Activated B cell treated with CpG ODN at 0.5 μM for 24 hours (primary cell): Measurements from ENCODE around the gene UFSP1. TPM values are rescaled to one million over a fixed set of nuclear protein-coding genes. Genes with fewer than 3 reads are reported as not detected.
A peak's percentile ranks its signal among the peaks of the same experiment; 100 is the strongest.

ENCODE experiments used
- ATAC-seq: fragments of 200-7000 bp; cut with Tn5 transposase; one replicate; pipeline ENCODE4 v1.10.0; 2021; ENCODE audit warnings: low read depth, mild to moderate bottlenecking, moderate library complexity
- CTCF ChIA-PET: fragments of 350-600 bp; sonication (Branson Sonifier 250); formaldehyde crosslinking; loops from one replicate; lab custom pipeline; 2021; ENCODE audit warnings: antibody characterized with exemption; lab: Charles Lee
- POLR2A ChIA-PET: fragments of 350-600 bp; sonication (Branson Sonifier 250); formaldehyde crosslinking; loops from one replicate; lab custom pipeline; 2021; ENCODE audit warnings: antibody characterized with exemption; lab: Charles Lee
- DNase-seq: peaks from one replicate; pipeline ENCODE4 v3.0.0; 2022
- H3K27ac Mint-ChIP-seq: one replicate; pipeline ENCODE4 v1.8.0; 2020; ENCODE audit warnings: mixed read lengths
- H3K27me3 Mint-ChIP-seq: one replicate; pipeline ENCODE4 v1.8.0; 2021; ENCODE audit warnings: mixed read lengths
- H3K36me3 Mint-ChIP-seq: one replicate; pipeline ENCODE4 v1.8.0; 2021; ENCODE audit warnings: low read depth, mixed read lengths
- H3K4me1 Mint-ChIP-seq: one replicate; pipeline ENCODE4 v1.8.0; 2021; ENCODE audit warnings: mixed read lengths
- H3K4me3 Mint-ChIP-seq: one replicate; pipeline ENCODE4 v1.8.0; 2020; ENCODE audit warnings: mild to moderate bottlenecking, mixed read lengths
- H3K9me3 Mint-ChIP-seq: one replicate; pipeline ENCODE4 v1.8.0; 2020; ENCODE audit warnings: mixed read lengths
- CTCF ChIP-seq: fragments of 200-600 bp; IDR thresholded peaks from one replicate; pipeline ENCODE4 v1.8.0; 2022; ENCODE audit warnings: antibody characterized with exemption, mild to moderate bottlenecking
- intact Hi-C: fragments of 100-400 bp; cut with micrococcal nuclease; formaldehyde crosslinking; loops from one replicate; pipeline ENCODE4 v1.15.1; 2024
- total RNA-seq: library from RNA; stranded (reverse); gene quantifications from 2 replicates; pipeline ENCODE4 v1.2.3, GENCODE V29; 2022

Gene UFSP1
- total RNA-seq, 1 donor from 2014 or later = 3.4 TPM

DNA sequence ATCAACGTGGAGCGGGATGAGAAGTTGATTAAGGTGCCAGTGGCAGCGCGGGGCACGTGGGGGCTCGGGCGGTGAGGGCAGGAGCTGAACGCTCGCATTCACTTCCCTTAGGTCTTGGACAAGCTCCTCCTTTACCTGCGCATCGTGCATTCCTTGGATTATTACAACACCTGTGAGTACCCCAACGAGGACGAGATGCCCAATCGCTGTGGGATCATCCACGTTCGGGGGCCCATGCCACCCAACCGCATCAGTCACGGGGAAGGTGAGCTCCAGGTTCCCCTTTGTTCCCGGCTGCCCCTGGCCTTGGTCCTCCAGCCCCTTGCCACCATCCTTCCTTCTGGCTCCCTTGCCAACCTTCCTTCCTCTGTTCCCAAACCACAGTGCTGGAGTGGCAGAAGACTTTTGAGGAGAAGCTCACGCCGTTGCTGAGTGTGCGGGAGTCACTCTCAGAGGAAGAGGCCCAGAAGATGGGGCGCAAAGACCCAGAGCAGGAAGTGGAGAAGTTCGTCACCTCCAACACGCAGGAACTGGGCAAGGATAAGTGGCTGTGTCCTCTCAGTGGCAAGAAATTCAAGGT lies 2.5 kb downstream of the UFSP1 start:
- POLR2A ChIA-PET = interaction anchor here (0.6 to 7.3 kb wide), 7 partner anchors 14 to 805 kb away, joined by 3 to 254 read pairs (median 4); partner anchors contain the start of genes FBXO24, GIGYF1, SLC12A9 and SRRT

DNA sequence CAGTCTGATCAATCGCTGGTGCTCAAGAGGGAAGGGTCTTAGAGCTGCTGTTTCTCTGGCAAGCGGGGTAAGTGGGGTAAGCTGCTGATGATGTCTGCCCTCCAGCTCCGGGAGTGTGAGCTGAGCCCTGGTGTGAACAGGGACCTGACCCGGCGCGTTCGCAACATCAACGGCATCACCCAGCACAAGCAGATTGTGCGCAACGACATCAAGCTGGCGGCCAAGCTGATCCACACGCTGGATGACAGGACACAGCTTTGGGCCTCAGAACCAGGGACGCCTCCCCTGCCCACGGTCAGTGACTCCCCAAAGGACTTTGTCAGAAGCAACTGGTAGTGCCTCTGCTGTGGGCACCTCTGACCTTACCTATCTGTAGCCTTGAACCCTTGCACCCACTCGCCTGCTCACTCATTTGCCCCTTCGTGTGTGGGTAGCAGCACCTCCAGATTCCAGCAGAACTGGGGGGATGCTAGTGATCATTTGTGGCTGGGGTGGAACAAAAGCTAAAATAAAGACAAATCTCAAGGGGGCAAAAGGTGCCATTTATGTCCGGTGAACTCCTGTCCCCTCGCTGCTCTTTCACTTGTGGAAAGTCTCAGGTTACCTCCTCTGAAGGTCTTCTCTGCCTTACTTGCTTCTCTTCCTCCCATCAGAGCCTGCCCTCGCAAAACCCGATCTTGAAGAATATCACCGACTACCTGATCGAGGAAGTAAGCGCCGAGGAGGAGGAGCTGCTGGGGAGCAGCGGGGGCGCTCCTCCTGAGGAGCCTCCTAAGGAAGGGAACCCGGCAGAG lies 3.2 kb downstream of the UFSP1 start:
- DNase-seq = no peak
- no peak for TF ChIP-seq CTCF
- H3K36me3 Mint-ChIP-seq = peaks cover 71% of the 10 kb centered on the region
- no peak overlapping the region for H3K4me3 Mint-ChIP-seq
- intact Hi-C loops = loop anchor here (2.0 to 5.0 kb wide), 2 partner anchors 84 to 804 kb away; partner anchors contain the start of gene ZNF3
- H3K27me3 Mint-ChIP-seq = peaks cover 4% of the 10 kb centered on the region
- peaks cover 50% of the 10 kb centered on the region for H3K4me1 Mint-ChIP-seq
- peaks cover 2% of the 10 kb centered on the region for H3K9me3 Mint-ChIP-seq
- ChIA-PET CTCF (no interaction called here), POLR2A (interaction anchor here (0.6 to 7.3 kb wide), 5 partner anchors 13 to 553 kb away, joined by 3 to 254 read pairs (median 5); partner anchors contain the start of genes SLC12A9 and SRRT)
- ATAC-seq = no peak
- peak overlapping the region; percentile 91 for H3K27ac Mint-ChIP-seq

More for the DNA sequence above, 2.5 kb downstream of the UFSP1 start:
- peaks cover 53% of the 10 kb centered on the region for H3K4me1 Mint-ChIP-seq
- H3K27ac Mint-ChIP-seq = peak overlapping the region; percentile 91
- DNase-seq (no peak), ATAC-seq (no peak)
- H3K4me3 Mint-ChIP-seq = peak overlapping the region; percentile 87
- CTCF ChIA-PET = no interaction called here
- peaks cover 2% of the 10 kb centered on the region for H3K9me3 Mint-ChIP-seq
- H3K27me3 Mint-ChIP-seq = peaks cover 9% of the 10 kb centered on the region
- intact Hi-C loops = loop anchor here (1.0 to 5.0 kb wide), 5 partner anchors 8 to 805 kb away; partner anchors contain the start of genes ACHE, SLC12A9, SRRT and ZNF3
- peaks cover 64% of the 10 kb centered on the region for H3K36me3 Mint-ChIP-seq
- TF ChIP-seq CTCF = no peak

GRCh38 chr7:100885440-100886141 lies 3.9 kb downstream of the UFSP1 start:
- peaks cover 2% of the 10 kb centered on the region for H3K27me3 Mint-ChIP-seq
- ChIA-PET POLR2A (interaction anchor here (0.7 to 7.3 kb wide), 2 partner anchors 12 to 199 kb away, joined by 3 to 254 read pairs; partner anchors contain the start of gene SRRT), CTCF (no interaction called here)
- H3K9me3 Mint-ChIP-seq = peaks cover 2% of the 10 kb centered on the region
- TF ChIP-seq CTCF = no peak
- peaks cover 78% of the 10 kb centered on the region for H3K36me3 Mint-ChIP-seq
- H3K27ac Mint-ChIP-seq = no peak overlapping the region
- ATAC-seq = no peak
- no peak for DNase-seq
- H3K4me3 Mint-ChIP-seq = no peak overlapping the region
- intact Hi-C loops = loop anchor here (2.0 to 5.0 kb wide), 2 partner anchors 83 to 803 kb away; partner anchors contain the start of gene ZNF3
- peaks cover 49% of the 10 kb centered on the region for H3K4me1 Mint-ChIP-seq

DNA sequence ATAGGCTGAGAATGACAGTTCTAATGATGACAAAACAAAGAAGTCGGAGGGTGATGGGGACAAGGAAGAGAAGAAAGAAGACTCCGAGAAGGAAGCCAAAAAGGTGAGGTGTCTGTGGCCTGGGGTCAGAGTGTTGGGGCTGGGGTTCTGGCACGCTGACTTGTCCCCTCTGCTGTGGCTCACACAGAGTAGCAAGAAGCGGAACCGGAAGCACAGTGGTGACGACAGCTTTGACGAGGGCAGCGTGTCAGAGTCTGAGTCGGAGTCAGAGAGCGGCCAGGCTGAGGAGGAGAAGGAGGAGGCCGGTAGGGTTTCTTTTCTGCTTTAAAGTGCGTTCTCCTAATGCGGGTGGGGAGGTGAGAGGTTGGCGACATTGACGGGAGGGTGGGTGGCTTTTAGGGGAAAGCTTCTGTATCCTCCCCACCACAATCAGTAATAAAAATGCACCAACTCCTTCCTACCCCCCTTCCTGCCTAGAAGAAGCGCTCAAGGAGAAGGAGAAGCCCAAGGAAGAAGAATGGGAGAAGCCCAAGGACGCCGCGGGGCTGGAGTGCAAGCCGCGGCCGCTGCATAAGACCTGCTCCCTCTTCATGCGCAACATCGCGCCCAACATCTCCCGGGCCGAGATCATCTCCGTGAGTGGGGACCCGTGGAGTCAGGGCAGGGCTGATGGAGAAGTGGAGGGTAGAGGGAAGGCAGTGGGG lies 4.6 kb downstream of the UFSP1 start:
- H3K9me3 Mint-ChIP-seq = peaks cover 2% of the 10 kb centered on the region
- ATAC-seq = no peak
- no peak for DNase-seq
- ChIA-PET POLR2A (interaction anchor here (0.6 to 7.3 kb wide), 3 partner anchors 11 to 540 kb away, joined by 3 to 254 read pairs (median 5); partner anchors contain the start of gene SRRT), CTCF (interaction anchor here (0.6 kb wide), 1 partner anchor 193 kb away, joined by 4 read pairs; no protein-coding TSS in a partner anchor)
- H3K27ac Mint-ChIP-seq = no peak overlapping the region
- intact Hi-C loops = loop anchor here (5.0 kb wide), 1 partner anchor 803 kb away; the partner anchor contains the start of gene ZNF3
- no peaks in the 10 kb centered on the region for H3K27me3 Mint-ChIP-seq
- H3K36me3 Mint-ChIP-seq = peaks cover 84% of the 10 kb centered on the region
- no peak for TF ChIP-seq CTCF
- no peak overlapping the region for H3K4me3 Mint-ChIP-seq
- peaks cover 48% of the 10 kb centered on the region for H3K4me1 Mint-ChIP-seq
